Stomach (tissue), 9 donors: ENCODE results near the gene CRACR2A. TPM values are rescaled to one million over a fixed set of nuclear protein-coding genes. Genes with fewer than 3 reads are reported as not detected.

Experiments
- DNase-seq, 2 donors: peaks; one replicate each; pipeline versions ENCODE4 v3.0.0 to v3.0.0-alpha.2; 2013 to 2019
- H3K27ac ChIP-seq, 5 donors: fragments of 200-600 bp in 4 of 5; sonication (generic) in 4 of 5; one replicate each; pipeline ENCODE4 v1.5.1; 2013 to 2019; ENCODE audit warnings: mild to moderate bottlenecking in 1 of 5, moderate library complexity in 1 of 5
- H3K27me3 ChIP-seq, 3 donors: fragments of 200-600 bp; sonication (generic); one replicate each; pipeline ENCODE4 v1.5.1; 2017 to 2019; ENCODE audit warnings: mixed run types in 1 of 3
- H3K36me3 ChIP-seq, 4 donors: fragments of 200-600 bp; sonication (generic); 1 replicate in 3 of 4; 2 replicates in 1 of 4; pipeline ENCODE4 v1.5.1; 2016 to 2019
- H3K4me1 ChIP-seq, 4 donors: fragments of 200-600 bp; sonication (generic); one replicate each; pipeline ENCODE4 v1.5.1; 2016 to 2019
- H3K4me3 ChIP-seq, 4 donors: fragments of 200-600 bp; sonication (generic) in 3 of 4; one replicate each; pipeline ENCODE4 v1.5.1; 2016 to 2019; ENCODE audit warnings: mild to moderate bottlenecking in 1 of 4
- H3K9me3 ChIP-seq, 4 donors: fragments of 200-600 bp; sonication (generic); one replicate each; pipeline ENCODE4 v1.5.1; 2016 to 2019
- CTCF ChIP-seq, 7 experiments: fragments of 450-650 bp in 4 of 7; fragments of 200-600 bp in 3 of 7; sonication (generic) in 3 of 7; IDR thresholded peaks; one replicate each; pipeline ENCODE4 v1.5.1; 2016 to 2019; ENCODE audit warnings: antibody characterized with exemption in 7 of 7, control low read depth in 2 of 7, mild to moderate bottlenecking in 1 of 7
- EP300 ChIP-seq: sonication (generic); formaldehyde crosslinking; IDR thresholded peaks from one replicate; pipeline ENCODE4 v1.6.1; 2017; ENCODE audit warnings: antibody characterized with exemption
- POLR2A ChIP-seq, 4 donors: fragments of 450-650 bp; IDR thresholded peaks; one replicate each; pipeline ENCODE4 v1.6.1; 2016; ENCODE audit warnings: antibody characterized with exemption in 4 of 4, control low read depth in 2 of 4, mild to moderate bottlenecking in 1 of 4, moderate library complexity in 1 of 4
- POLR2AphosphoS5 ChIP-seq, 3 donors: sonication (generic); formaldehyde crosslinking; IDR thresholded peaks; one replicate each; pipeline ENCODE4 v1.6.1; 2016; ENCODE audit warnings: antibody characterized with exemption in 3 of 3
- WGBS, 5 donors: extraction: QIAGEN DNeasy Blood & Tissue Kit in 3 of 5; methylation state at CpG; one replicate each; pipeline versions ENCODE4 v1.1.5 to v1.1.7; 2013 to 2018; 5-methylcytosine and 5-hydroxymethylcytosine counted together
- intact Hi-C: fragments of 100-400 bp; cut with DNase I; formaldehyde crosslinking; loops from one replicate; pipeline ENCODE4 v1.15.1; 2023; ENCODE audit warnings: low total_unique reads
- polyA plus RNA-seq, 3 donors: library from polyadenylated mRNA; stranded (reverse); fragments of 200-250 nt; gene quantifications; one replicate each; pipeline ENCODE4 v1.2.3, GENCODE V29; 2013
- total RNA-seq, 5 donors: library from RNA; depleted of rRNA; stranded (reverse); fragments of >200 nt; gene quantifications; one replicate each; pipeline versions ENCODE4 v1.1.0 to v1.2.3, GENCODE V29; 2014 to 2016
- donor health status: healthy with polysubstance abuse.
- donor health status: Bipolar disorder and iron deficiency.
- donor health status: healthy.

The CRACR2A gene
- total and polyA plus RNA-seq, 8 donors: 0.15 to 66.6 (median 3.1) TPM

DNA sequence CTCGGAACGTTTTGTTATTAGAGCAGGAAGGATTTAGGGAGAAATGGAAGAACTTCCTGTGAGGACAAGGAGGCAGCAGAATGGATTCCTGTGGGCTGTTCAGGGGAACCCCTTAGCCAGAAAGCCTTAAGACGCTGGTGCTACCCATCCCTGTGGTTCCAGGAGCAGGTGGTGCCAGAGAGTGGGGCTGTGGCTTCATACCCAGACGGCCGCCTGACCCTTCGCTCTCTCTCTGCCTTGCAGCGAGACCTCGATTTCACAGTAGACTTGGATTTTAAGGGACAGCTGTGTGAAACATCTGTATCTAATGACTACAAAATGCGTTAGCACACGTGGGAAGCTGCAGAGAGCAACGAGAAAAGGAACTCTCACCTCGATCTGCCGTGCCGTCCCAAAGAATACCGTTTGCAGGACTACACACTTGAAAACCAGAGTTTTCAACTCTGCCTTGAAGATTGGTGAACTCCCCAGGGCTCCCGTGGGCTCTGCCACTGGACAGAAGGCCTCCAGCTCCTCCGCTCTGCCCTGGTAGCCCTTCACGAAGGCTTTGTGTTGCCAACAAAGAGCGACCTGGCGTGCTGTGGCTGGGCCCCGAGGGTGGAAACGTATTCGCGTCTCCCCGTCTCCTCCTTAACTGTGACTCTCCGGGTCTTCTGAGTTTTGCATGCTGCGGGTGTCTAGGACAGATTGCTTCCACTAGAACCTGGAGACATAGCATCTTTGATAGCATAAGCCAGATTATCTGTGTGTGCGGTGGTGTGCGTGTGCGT, 159.9 kb downstream of the CRACR2A start:
- no peaks in the 10 kb centered on the region for H3K36me3 ChIP-seq
- intact Hi-C loops: no loop called here
- no peaks in the 10 kb centered on the region for H3K4me1 ChIP-seq
- H3K27me3 ChIP-seq: peaks cover 0 to 18% (median 0%) of the 10 kb centered on the region in 3 donors
- no peaks in the 10 kb centered on the region for H3K9me3 ChIP-seq
- H3K4me3 ChIP-seq: no peak overlapping the region
- WGBS, 5 donors: 84 to 91% (median 86%) methylated on average over 30 of the region's 30 CpGs
- DNase-seq: no peak
- no peak overlapping the region for H3K27ac ChIP-seq
- TF ChIP-seq CTCF (IDR thresholded peaks at IDR 0.05) (no peak), EP300 (no peak), POLR2AphosphoS5 (IDR thresholded peaks at IDR 0.05) (no peak), POLR2A (IDR thresholded peaks at IDR 0.05) (no peak)

- 68 to 84% (median 81%) methylated on average over 3 of the region's 3 CpGs for WGBS, 5 donors
- no peak for DNase-seq
- no peak overlapping the region for H3K27ac ChIP-seq
- H3K27me3 ChIP-seq: peaks cover 0 to 27% (median 0%) of the 10 kb centered on the region in 3 donors
- intact Hi-C loops: no loop called here
- H3K4me1 ChIP-seq: no peaks in the 10 kb centered on the region
- no peak overlapping the region for H3K4me3 ChIP-seq
- no peaks in the 10 kb centered on the region for H3K36me3 ChIP-seq
- TF ChIP-seq POLR2AphosphoS5 (IDR thresholded peaks at IDR 0.05) (no peak), POLR2A (IDR thresholded peaks at IDR 0.05) (no peak), CTCF (IDR thresholded peaks at IDR 0.05) (no peak)
- no peaks in the 10 kb centered on the region for H3K9me3 ChIP-seq
Measured at GRCh38 chr12:3589745-3590144, 163.2 kb downstream of the CRACR2A start.

DNA sequence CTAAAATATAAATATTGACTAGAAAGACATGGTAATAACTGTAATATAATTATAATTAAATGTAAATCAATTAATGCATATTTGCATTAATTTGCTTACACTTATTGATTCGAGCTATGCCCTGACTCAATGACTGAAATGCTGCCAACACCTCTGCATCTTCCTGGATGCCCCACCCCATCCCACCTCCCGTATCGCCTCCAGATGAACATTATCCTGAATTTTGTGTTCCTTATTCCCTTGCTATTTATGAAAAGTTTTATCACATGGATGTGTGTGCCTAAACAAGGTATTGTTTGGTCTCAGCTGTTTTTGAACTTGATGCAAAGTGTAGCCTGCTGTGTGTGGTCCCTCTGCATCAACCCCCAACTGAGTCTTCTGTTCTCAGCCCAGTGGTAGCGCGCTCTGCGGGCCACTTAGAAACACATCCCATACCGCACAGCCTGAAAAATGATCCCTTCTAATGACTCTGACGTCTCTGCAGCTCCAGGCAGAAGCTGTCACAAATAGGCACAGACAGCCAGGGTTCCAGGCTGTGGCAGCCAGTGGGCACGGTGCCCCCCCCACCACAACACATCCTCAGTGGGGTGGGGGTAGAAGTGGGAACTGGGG, 165.4 kb downstream of the CRACR2A start:
- Histone ChIP-seq H3K27ac (no peak overlapping the region), H3K36me3 (no peaks in the 10 kb centered on the region), H3K4me3 (no peak overlapping the region), H3K9me3 (peaks cover 0 to 11% (median 9%) of the 10 kb centered on the region in 4 donors), H3K27me3 (peaks cover 0 to 26% (median 0%) of the 10 kb centered on the region in 3 donors), H3K4me1 (no peaks in the 10 kb centered on the region)
- TF ChIP-seq EP300 (no peak), POLR2AphosphoS5 (IDR thresholded peaks at IDR 0.05) (no peak), CTCF (IDR thresholded peaks at IDR 0.05) (no peak), POLR2A (IDR thresholded peaks at IDR 0.05) (no peak)
- WGBS, 5 donors: 57 to 71% (median 65%) methylated on average over 8 to 9 of the region's 9 CpGs
- DNase-seq: no peak
- intact Hi-C loops: no loop called here

- peaks cover 0 to 11% (median 9%) of the 10 kb centered on the region in 4 donors for H3K9me3 ChIP-seq
- 88 to 91% (median 89%) methylated on average over 8 of the region's 8 CpGs for WGBS, 5 donors
- intact Hi-C loops: no loop called here
- H3K27me3 ChIP-seq: peaks cover 0 to 33% (median 0%) of the 10 kb centered on the region in 3 donors
- no peak for TF ChIP-seq POLR2AphosphoS5 (IDR thresholded peaks at IDR 0.05)
- no peak for TF ChIP-seq EP300
- no peak for TF ChIP-seq POLR2A (IDR thresholded peaks at IDR 0.05)
- no peak for TF ChIP-seq CTCF (IDR thresholded peaks at IDR 0.05)
- no peak for DNase-seq
- H3K36me3 ChIP-seq: no peaks in the 10 kb centered on the region
- H3K4me1 ChIP-seq: no peaks in the 10 kb centered on the region
- H3K4me3 ChIP-seq: no peak overlapping the region
- no peak overlapping the region for H3K27ac ChIP-seq
Measured at GRCh38 chr12:3583656-3584334, 169.1 kb downstream of the CRACR2A start.
